ENCODE measurements around the gene EVI2B. TPM values are rescaled to one million over a fixed set of nuclear protein-coding genes. Genes with fewer than 3 reads are reported as not detected.

Gene EVI2B
- total and polyA plus RNA-seq, 4 donors = 2.8 to 5.8 (median 3.7) TPM

DNA sequence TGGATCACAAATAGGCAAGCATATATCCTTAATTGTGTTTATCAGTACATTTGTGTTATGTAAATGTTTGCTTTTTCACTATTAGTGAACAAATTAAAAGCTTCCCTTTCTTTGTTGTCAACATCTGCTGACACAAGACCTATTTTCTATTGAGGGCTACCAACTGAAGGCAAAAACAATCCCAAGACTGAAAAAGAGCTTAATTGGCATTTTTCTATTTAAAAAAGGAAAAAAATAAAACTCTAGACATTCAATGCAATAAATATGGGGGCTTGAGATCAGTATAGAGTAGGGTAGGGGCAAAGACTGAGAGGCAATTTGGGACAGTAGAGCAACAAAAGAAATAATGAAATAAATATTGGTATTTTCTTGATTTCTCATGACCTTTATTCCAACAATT lies 41.1 kb downstream of the EVI2B start:
- peaks cover 0 to 11% (median 3%) of the 10 kb centered on the region in 4 donors for H3K4me1 ChIP-seq (ENCODE audit: control insufficient read depth in 4 of 4, insufficient read depth in 4 of 4, low read length in 3 of 4)
- H3K36me3 ChIP-seq (ENCODE audit: control insufficient read depth in 4 of 4, insufficient read depth in 3 of 4, low read depth in 1 of 4, low read length in 3 of 4) = peaks cover 0 to 17% (median 8%) of the 10 kb centered on the region in 4 donors
- DNase-seq (ENCODE audit: low spot score) = no peak
- H3K27me3 ChIP-seq (ENCODE audit: control insufficient read depth in 4 of 4, insufficient read depth in 4 of 4, low read length in 3 of 4) = no peaks in the 10 kb centered on the region
- no peak overlapping the region for H3K9ac ChIP-seq (ENCODE audit: low read depth in 1 of 2, low read length in 2 of 2)
- H3K9me3 ChIP-seq (ENCODE audit: control insufficient read depth in 4 of 4, low read length in 3 of 4) = no peaks in the 10 kb centered on the region
- no peak overlapping the region for H3K27ac ChIP-seq (ENCODE audit: low read depth in 1 of 2, low read length in 2 of 2)
- H3K4me3 ChIP-seq (ENCODE audit: low read depth in 1 of 3, low read length in 3 of 3) = no peak overlapping the region
- TF ChIP-seq SP1 (IDR thresholded peaks at IDR 0.05) (no peak), NR2F2 (IDR thresholded peaks at IDR 0.05) (no peak), RXRA (IDR thresholded peaks at IDR 0.05) (no peak), HNF4G (IDR thresholded peaks at IDR 0.05) (no peak), JUND (IDR thresholded peaks at IDR 0.05) (no peak), FOXA1 (IDR thresholded peaks at IDR 0.05) (no peak), TAF1 (conservative IDR thresholded peaks at IDR 0.05) (no peak), EGR1 (IDR thresholded peaks at IDR 0.05; ENCODE audit: low read depth in 2 of 2) (no peak), YY1 (IDR thresholded peaks at IDR 0.05) (no peak)
- TF ChIP-seq, protein P1, sequence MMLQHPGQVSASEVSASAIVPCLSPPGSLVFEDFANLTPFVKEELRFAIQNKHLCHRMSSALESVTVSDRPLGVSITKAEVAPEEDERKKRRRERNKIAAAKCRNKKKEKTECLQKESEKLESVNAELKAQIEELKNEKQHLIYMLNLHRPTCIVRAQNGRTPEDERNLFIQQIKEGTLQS (IDR thresholded peaks at IDR 0.05) = no peak
- TF ChIP-seq, protein P2, sequence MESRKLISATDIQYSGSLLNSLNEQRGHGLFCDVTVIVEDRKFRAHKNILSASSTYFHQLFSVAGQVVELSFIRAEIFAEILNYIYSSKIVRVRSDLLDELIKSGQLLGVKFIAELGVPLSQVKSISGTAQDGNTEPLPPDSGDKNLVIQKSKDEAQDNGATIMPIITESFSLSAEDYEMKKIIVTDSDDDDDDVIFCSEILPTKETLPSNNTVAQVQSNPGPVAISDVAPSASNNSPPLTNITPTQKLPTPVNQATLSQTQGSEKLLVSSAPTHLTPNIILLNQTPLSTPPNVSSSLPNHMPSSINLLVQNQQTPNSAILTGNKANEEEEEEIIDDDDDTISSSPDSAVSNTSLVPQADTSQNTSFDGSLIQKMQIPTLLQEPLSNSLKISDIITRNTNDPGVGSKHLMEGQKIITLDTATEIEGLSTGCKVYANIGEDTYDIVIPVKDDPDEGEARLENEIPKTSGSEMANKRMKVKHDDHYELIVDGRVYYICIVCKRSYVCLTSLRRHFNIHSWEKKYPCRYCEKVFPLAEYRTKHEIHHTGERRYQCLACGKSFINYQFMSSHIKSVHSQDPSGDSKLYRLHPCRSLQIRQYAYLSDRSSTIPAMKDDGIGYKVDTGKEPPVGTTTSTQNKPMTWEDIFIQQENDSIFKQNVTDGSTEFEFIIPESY (IDR thresholded peaks at IDR 0.05) = no peak
- TF ChIP-seq, protein P3, sequence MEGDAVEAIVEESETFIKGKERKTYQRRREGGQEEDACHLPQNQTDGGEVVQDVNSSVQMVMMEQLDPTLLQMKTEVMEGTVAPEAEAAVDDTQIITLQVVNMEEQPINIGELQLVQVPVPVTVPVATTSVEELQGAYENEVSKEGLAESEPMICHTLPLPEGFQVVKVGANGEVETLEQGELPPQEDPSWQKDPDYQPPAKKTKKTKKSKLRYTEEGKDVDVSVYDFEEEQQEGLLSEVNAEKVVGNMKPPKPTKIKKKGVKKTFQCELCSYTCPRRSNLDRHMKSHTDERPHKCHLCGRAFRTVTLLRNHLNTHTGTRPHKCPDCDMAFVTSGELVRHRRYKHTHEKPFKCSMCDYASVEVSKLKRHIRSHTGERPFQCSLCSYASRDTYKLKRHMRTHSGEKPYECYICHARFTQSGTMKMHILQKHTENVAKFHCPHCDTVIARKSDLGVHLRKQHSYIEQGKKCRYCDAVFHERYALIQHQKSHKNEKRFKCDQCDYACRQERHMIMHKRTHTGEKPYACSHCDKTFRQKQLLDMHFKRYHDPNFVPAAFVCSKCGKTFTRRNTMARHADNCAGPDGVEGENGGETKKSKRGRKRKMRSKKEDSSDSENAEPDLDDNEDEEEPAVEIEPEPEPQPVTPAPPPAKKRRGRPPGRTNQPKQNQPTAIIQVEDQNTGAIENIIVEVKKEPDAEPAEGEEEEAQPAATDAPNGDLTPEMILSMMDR (IDR thresholded peaks at IDR 0.05; ENCODE audit: low read depth, low read length, missing input control) = no peak
- TF ChIP-seq, protein P4, sequence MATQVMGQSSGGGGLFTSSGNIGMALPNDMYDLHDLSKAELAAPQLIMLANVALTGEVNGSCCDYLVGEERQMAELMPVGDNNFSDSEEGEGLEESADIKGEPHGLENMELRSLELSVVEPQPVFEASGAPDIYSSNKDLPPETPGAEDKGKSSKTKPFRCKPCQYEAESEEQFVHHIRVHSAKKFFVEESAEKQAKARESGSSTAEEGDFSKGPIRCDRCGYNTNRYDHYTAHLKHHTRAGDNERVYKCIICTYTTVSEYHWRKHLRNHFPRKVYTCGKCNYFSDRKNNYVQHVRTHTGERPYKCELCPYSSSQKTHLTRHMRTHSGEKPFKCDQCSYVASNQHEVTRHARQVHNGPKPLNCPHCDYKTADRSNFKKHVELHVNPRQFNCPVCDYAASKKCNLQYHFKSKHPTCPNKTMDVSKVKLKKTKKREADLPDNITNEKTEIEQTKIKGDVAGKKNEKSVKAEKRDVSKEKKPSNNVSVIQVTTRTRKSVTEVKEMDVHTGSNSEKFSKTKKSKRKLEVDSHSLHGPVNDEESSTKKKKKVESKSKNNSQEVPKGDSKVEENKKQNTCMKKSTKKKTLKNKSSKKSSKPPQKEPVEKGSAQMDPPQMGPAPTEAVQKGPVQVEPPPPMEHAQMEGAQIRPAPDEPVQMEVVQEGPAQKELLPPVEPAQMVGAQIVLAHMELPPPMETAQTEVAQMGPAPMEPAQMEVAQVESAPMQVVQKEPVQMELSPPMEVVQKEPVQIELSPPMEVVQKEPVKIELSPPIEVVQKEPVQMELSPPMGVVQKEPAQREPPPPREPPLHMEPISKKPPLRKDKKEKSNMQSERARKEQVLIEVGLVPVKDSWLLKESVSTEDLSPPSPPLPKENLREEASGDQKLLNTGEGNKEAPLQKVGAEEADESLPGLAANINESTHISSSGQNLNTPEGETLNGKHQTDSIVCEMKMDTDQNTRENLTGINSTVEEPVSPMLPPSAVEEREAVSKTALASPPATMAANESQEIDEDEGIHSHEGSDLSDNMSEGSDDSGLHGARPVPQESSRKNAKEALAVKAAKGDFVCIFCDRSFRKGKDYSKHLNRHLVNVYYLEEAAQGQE (IDR thresholded peaks at IDR 0.05) = no peak

DNA sequence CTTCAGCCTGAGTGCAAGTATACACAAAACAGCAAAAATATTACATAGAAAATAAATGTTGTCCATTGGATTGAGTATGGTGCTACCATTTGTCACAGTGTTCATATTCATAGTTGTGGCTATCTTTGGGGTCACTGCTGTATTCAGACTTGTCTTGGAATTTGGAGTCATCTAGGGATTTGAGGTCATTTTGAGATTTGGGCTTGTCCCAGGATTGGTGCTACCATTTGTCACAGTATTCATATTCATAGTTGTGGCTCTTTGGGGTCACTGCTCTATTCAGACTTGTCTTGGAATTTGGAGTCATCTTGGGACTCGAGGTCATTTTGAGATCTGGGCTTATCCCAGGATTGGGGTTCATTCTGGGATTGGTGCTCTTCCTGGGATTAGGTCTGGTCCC lies 41.6 kb downstream of the EVI2B start:
- no peaks in the 10 kb centered on the region for H3K9me3 ChIP-seq (ENCODE audit: control insufficient read depth in 4 of 4, low read length in 3 of 4)
- no peak overlapping the region for H3K27ac ChIP-seq (ENCODE audit: low read depth in 1 of 2, low read length in 2 of 2)
- no peak for DNase-seq (ENCODE audit: low spot score)
- no peak overlapping the region for H3K4me3 ChIP-seq (ENCODE audit: low read depth in 1 of 3, low read length in 3 of 3)
- H3K27me3 ChIP-seq (ENCODE audit: control insufficient read depth in 4 of 4, insufficient read depth in 4 of 4, low read length in 3 of 4) = no peaks in the 10 kb centered on the region
- H3K4me1 ChIP-seq (ENCODE audit: control insufficient read depth in 4 of 4, insufficient read depth in 4 of 4, low read length in 3 of 4) = peaks cover 0 to 11% (median 3%) of the 10 kb centered on the region in 4 donors
- H3K36me3 ChIP-seq (ENCODE audit: control insufficient read depth in 4 of 4, insufficient read depth in 3 of 4, low read depth in 1 of 4, low read length in 3 of 4) = peaks cover 0 to 14% (median 4%) of the 10 kb centered on the region in 4 donors
- no peak overlapping the region for H3K9ac ChIP-seq (ENCODE audit: low read depth in 1 of 2, low read length in 2 of 2)
- WGBS = 95% methylated on average over 1 of the region's 1 CpG
- TF ChIP-seq FOXA1 (IDR thresholded peaks at IDR 0.05) (no peak), RXRA (IDR thresholded peaks at IDR 0.05) (no peak), FOXA2 (IDR thresholded peaks at IDR 0.05) (no peak), GABPA (IDR thresholded peaks at IDR 0.05 in 1 of 2, conservative IDR thresholded peaks at IDR 0.05 in 1 of 2) (no peak), RAD21 (IDR thresholded peaks at IDR 0.05) (no peak), EGR1 (IDR thresholded peaks at IDR 0.05; ENCODE audit: low read depth in 2 of 2) (no peak), TAF1 (conservative IDR thresholded peaks at IDR 0.05) (no peak), HNF4A (conservative IDR thresholded peaks at IDR 0.05) (no peak)
- TF ChIP-seq, protein P3 (IDR thresholded peaks at IDR 0.05; ENCODE audit: low read depth, low read length, missing input control) = no peak
- TF ChIP-seq, protein P5, sequence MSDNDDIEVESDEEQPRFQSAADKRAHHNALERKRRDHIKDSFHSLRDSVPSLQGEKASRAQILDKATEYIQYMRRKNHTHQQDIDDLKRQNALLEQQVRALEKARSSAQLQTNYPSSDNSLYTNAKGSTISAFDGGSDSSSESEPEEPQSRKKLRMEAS (IDR thresholded peaks at IDR 0.05) = no peak
- TF ChIP-seq, protein P2 (IDR thresholded peaks at IDR 0.05) = no peak

All from liver (tissue), 9 donors.